ENCODE results near the gene CRTC3.

Gene CRTC3

DNA sequence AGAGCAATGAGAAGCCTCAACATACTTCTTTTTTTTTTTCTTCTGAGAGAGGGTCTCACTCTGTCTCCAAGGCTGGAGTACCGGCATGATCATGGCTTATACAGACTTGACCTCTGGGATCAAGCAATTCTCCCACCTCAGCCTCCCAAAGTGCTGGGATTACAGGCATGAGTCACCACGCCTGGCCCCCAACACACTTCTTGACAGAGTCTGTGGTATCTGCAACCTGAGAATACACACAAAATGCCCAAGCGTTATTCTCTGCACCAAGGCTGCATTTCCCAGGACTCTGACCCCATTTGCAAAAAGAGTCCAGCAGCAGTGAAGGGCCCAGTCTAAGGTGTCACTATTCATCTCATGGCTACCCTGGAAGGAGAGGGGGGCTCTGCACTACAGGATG, 144.8 kb downstream of the CRTC3 start:
- TF ChIP-seq, protein P1, sequence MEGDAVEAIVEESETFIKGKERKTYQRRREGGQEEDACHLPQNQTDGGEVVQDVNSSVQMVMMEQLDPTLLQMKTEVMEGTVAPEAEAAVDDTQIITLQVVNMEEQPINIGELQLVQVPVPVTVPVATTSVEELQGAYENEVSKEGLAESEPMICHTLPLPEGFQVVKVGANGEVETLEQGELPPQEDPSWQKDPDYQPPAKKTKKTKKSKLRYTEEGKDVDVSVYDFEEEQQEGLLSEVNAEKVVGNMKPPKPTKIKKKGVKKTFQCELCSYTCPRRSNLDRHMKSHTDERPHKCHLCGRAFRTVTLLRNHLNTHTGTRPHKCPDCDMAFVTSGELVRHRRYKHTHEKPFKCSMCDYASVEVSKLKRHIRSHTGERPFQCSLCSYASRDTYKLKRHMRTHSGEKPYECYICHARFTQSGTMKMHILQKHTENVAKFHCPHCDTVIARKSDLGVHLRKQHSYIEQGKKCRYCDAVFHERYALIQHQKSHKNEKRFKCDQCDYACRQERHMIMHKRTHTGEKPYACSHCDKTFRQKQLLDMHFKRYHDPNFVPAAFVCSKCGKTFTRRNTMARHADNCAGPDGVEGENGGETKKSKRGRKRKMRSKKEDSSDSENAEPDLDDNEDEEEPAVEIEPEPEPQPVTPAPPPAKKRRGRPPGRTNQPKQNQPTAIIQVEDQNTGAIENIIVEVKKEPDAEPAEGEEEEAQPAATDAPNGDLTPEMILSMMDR (IDR thresholded peaks at IDR 0.05; ENCODE audit: low read depth, low read length) = no peak
- no peak for DNase-seq
- no peaks in the 10 kb centered on the region for H3K36me3 ChIP-seq
- H3K27me3 ChIP-seq (ENCODE audit: insufficient read depth, low read depth, severe bottlenecking) = no peaks in the 10 kb centered on the region
- H3K4me3 ChIP-seq (ENCODE audit: low read depth, low read length) = no peak overlapping the region
- no peaks in the 10 kb centered on the region for H3K9me3 ChIP-seq (ENCODE audit: severe bottlenecking)
- H3K27ac ChIP-seq = no peak overlapping the region

DNA sequence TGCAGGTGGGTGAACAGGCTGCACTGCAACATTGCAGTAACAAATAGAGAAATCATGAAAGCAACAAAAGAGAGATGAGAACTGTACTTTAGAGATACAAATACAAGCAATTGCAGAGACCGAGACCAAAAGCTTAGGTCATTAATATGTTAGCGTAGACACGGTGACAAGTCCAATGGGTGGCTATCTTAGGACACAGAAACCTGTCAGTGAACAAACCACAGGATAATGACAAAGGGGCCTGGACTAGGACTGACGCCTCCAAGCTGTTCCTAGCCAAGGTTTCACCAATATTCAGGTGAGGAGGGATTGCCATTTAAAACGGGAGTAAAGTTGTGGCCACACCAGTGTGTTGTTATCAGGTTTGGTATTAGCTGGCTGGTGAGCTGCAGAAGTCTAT, 145.7 kb downstream of the CRTC3 start:
- no peaks in the 10 kb centered on the region for H3K27me3 ChIP-seq (ENCODE audit: insufficient read depth, low read depth, severe bottlenecking)
- H3K9me3 ChIP-seq (ENCODE audit: severe bottlenecking) = no peaks in the 10 kb centered on the region
- no peaks in the 10 kb centered on the region for H3K36me3 ChIP-seq
- no peak overlapping the region for H3K27ac ChIP-seq
- TF ChIP-seq, protein P1 (IDR thresholded peaks at IDR 0.05; ENCODE audit: low read depth, low read length) = no peak
- H3K4me3 ChIP-seq (ENCODE audit: low read depth, low read length) = no peak overlapping the region
- no peak for DNase-seq

DNA sequence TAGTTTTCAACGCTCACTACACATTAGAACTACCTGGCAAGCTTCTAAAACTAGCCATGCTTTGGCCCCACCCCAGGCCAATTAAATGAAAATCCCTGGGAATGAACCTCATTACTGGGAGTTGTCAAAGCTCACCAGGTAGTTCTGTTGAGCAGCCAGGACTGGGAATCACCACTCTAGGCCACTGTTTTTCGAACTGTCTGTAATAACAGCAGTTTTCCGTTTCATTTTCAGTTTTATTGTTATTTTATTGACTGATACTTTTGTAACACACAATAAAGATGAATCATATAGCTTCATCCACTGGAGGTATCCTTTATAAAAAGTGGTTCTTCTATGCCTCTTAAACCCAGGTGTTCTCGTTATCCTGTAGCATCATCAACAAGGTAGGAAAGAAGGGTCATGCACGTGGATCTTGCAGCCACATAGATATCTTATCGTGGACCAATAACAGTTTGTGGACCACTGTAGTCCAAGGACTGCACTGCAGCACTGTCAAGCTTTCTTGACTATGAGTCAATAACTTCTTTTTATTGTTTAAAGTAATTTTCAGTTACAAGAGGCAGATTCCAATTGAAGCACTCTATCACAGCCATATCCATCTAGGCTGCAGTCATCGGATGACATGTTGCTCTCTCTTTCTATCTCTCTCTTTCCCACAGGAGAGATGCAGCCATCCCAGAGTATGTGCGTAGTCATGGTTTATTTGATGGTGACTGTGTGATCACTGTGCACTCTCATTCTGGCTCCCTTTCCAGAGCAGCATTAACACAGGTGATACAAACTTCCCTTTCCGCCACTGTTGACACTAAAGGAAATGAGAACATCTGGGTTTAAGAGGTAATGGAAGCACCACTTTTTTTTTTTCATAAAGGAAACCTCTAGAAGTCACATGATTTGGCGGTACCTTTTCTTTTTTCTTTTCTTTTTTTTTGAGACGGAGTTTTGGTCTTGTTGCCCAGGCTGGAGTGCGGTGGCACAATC, 148.4 kb downstream of the CRTC3 start:
- TF ChIP-seq, protein P1 (IDR thresholded peaks at IDR 0.05; ENCODE audit: low read depth, low read length) = no peak

DNA sequence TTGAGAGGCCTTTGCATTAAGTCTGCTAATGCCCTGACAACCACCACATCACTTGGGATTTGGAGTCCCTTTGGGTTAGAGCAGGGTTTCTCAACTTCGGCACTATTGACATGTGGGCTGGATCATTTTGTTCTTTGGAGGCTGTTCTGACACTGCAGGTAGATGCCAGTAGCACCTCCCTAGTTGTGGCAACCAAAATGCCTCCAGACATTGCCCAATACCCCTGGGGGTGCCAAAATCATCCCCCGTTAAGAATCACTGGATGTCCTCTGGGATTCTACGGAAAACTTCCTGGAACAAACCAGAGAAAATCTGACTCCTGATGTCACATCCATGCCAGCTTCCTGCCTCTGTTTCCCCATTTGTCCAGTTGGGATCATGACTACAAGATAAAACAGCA, 150.2 kb downstream of the CRTC3 start:
- Histone ChIP-seq H3K27ac (no peak overlapping the region), H3K4me3 (ENCODE audit: low read depth, low read length) (no peak overlapping the region), H3K36me3 (no peaks in the 10 kb centered on the region), H3K9me3 (ENCODE audit: severe bottlenecking) (no peaks in the 10 kb centered on the region), H3K27me3 (ENCODE audit: insufficient read depth, low read depth, severe bottlenecking) (no peaks in the 10 kb centered on the region)
- TF ChIP-seq, protein P1 (IDR thresholded peaks at IDR 0.05; ENCODE audit: low read depth, low read length) = no peak
- DNase-seq = no peak

More for the DNA sequence above, 148.4 kb downstream of the CRTC3 start:
- Histone ChIP-seq H3K27ac (no peak overlapping the region), H3K4me3 (ENCODE audit: low read depth, low read length) (no peak overlapping the region), H3K27me3 (ENCODE audit: insufficient read depth, low read depth, severe bottlenecking) (no peaks in the 10 kb centered on the region), H3K36me3 (no peaks in the 10 kb centered on the region), H3K9me3 (ENCODE audit: severe bottlenecking) (no peaks in the 10 kb centered on the region)
- DNase-seq = no peak

DNA sequence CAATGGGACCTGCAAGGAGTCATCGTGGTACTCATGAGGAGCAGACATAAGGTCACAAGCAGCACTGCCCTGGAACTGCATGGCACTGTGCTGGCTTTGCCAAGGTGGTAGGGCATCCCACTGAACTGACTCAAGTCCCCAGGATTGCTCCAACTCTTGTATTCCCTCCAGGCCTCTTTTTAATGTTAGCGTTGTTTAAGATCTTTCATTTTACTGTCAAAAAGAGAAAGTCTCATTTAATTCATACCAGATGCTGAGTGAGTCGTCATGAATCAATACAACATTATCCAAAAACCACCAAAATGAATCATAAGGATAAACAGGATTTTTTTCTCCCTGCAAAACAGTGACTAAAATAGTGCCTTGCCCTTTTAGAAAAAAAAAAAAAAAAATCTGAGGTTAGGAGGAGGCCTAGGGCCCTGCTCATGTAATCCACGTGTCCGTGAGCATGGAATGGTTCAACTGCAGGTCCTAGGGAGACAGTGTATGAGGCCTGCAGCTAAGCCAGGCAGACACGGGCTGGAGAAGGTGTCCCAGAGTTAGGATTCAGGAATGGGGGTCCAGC, 150.7 kb downstream of the CRTC3 start:
- H3K27me3 ChIP-seq (ENCODE audit: insufficient read depth, low read depth, severe bottlenecking) = no peaks in the 10 kb centered on the region
- TF ChIP-seq, protein P1 (IDR thresholded peaks at IDR 0.05; ENCODE audit: low read depth, low read length) = no peak
- no peaks in the 10 kb centered on the region for H3K36me3 ChIP-seq
- H3K4me3 ChIP-seq (ENCODE audit: low read depth, low read length) = no peak overlapping the region
- no peak overlapping the region for H3K27ac ChIP-seq
- no peak for DNase-seq
- no peaks in the 10 kb centered on the region for H3K9me3 ChIP-seq (ENCODE audit: severe bottlenecking)

Data from WERI-Rb-1 (cell line).